Measurements from ENCODE around the gene ADCY9. TPM values are rescaled to one million over a fixed set of nuclear protein-coding genes. Genes with fewer than 3 reads are reported as not detected.
"Not testable (repeated sequence)": the region's sequence is repeated elsewhere in the genome, so short reads cannot be mapped to it uniquely, and the experiment has no call there.

Gene ADCY9
- total and polyA plus RNA-seq, 2 experiments from 2014 or later = 2.2 to 18.3 TPM

- 0 out of 2 replicates have a peak overlapping the region, but pooled peaks have one; percentile 32 for H2AFZ ChIP-seq
- no peak overlapping the region for H3K27ac Mint-ChIP-seq
- H3K27me3 Mint-ChIP-seq (ENCODE audit: insufficient read depth, low read depth, poor library complexity) = peaks cover under 1% of the 10 kb centered on the region
- no peaks in the 10 kb centered on the region for H3K27me3 ChIP-seq (ENCODE audit: insufficient read depth)
- H3K4me3 Mint-ChIP-seq = no peak overlapping the region
- no peaks in the 10 kb centered on the region for H3K36me3 ChIP-seq (ENCODE audit: insufficient read depth)
- H4K20me1 ChIP-seq (replicated peaks; ENCODE audit: insufficient read depth) = no peaks in the 10 kb centered on the region
- H3K9me2 ChIP-seq (ENCODE audit: insufficient read depth) = no peaks in the 10 kb centered on the region
- H3K4me3 ChIP-seq = no peak overlapping the region
- no peak for ATAC-seq
- H3K4me2 ChIP-seq = no peak overlapping the region
- no peaks in the 10 kb centered on the region for H3K79me2 ChIP-seq (replicated peaks; ENCODE audit: insufficient read depth)
- H3K27ac ChIP-seq (ENCODE audit: low read depth) = no peak overlapping the region
- no peak for TF ChIP-seq CTCF (conservative IDR thresholded peaks at IDR 0.05; ENCODE audit: low read depth in 2 of 2)
- TF ChIP-seq EZH2 (IDR thresholded peaks at IDR 0.05; ENCODE audit: low read depth, unreplicated experiment) = no peak
- no peak for TF ChIP-seq JUNB (IDR thresholded peaks at IDR 0.05; ENCODE audit: unreplicated experiment)
- no peak for TF ChIP-seq CREB1 (CRISPR knock-in tag; IDR thresholded peaks at IDR 0.05; ENCODE audit: low read depth)
- TF ChIP-seq ZNF331 (CRISPR knock-in tag; IDR thresholded peaks at IDR 0.05; ENCODE audit: low read depth) = no peak
- TF ChIP-seq ETS1 (IDR thresholded peaks at IDR 0.05) = no peak
- TF ChIP-seq, protein P1, sequence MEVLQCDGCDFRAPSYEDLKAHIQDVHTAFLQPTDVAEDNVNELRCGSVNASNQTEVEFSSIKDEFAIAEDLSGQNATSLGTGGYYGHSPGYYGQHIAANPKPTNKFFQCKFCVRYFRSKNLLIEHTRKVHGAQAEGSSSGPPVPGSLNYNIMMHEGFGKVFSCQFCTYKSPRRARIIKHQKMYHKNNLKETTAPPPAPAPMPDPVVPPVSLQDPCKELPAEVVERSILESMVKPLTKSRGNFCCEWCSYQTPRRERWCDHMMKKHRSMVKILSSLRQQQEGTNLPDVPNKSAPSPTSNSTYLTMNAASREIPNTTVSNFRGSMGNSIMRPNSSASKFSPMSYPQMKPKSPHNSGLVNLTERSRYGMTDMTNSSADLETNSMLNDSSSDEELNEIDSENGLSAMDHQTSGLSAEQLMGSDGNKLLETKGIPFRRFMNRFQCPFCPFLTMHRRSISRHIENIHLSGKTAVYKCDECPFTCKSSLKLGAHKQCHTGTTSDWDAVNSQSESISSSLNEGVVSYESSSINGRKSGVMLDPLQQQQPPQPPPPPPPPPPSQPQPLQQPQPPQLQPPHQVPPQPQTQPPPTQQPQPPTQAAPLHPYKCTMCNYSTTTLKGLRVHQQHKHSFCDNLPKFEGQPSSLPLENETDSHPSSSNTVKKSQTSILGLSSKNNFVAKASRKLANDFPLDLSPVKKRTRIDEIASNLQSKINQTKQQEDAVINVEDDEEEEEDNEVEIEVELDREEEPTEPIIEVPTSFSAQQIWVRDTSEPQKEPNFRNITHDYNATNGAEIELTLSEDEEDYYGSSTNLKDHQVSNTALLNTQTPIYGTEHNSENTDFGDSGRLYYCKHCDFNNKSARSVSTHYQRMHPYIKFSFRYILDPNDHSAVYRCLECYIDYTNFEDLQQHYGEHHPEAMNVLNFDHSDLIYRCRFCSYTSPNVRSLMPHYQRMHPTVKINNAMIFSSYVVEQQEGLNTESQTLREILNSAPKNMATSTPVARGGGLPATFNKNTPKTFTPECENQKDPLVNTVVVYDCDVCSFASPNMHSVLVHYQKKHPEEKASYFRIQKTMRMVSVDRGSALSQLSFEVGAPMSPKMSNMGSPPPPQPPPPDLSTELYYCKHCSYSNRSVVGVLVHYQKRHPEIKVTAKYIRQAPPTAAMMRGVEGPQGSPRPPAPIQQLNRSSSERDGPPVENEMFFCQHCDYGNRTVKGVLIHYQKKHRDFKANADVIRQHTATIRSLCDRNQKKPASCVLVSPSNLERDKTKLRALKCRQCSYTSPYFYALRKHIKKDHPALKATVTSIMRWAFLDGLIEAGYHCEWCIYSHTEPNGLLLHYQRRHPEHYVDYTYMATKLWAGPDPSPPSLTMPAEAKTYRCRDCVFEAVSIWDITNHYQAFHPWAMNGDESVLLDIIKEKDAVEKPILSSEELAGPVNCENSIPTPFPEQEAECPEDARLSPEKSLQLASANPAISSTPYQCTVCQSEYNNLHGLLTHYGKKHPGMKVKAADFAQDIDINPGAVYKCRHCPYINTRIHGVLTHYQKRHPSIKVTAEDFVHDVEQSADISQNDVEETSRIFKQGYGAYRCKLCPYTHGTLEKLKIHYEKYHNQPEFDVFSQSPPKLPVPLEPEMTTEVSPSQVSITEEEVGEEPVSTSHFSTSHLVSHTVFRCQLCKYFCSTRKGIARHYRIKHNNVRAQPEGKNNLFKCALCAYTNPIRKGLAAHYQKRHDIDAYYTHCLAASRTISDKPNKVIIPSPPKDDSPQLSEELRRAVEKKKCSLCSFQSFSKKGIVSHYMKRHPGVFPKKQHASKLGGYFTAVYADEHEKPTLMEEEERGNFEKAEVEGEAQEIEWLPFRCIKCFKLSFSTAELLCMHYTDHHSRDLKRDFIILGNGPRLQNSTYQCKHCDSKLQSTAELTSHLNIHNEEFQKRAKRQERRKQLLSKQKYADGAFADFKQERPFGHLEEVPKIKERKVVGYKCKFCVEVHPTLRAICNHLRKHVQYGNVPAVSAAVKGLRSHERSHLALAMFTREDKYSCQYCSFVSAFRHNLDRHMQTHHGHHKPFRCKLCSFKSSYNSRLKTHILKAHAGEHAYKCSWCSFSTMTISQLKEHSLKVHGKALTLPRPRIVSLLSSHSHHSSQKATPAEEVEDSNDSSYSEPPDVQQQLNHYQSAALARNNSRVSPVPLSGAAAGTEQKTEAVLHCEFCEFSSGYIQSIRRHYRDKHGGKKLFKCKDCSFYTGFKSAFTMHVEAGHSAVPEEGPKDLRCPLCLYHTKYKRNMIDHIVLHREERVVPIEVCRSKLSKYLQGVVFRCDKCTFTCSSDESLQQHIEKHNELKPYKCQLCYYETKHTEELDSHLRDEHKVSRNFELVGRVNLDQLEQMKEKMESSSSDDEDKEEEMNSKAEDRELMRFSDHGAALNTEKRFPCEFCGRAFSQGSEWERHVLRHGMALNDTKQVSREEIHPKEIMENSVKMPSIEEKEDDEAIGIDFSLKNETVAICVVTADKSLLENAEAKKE (CRISPR knock-in tag; IDR thresholded peaks at IDR 0.05) = no peak
- no peak for TF ChIP-seq NANOG (IDR thresholded peaks at IDR 0.05; ENCODE audit: borderline replicate concordance)
- no peak for TF ChIP-seq EZH2phosphoT487 (IDR thresholded peaks at IDR 0.05; ENCODE audit: unreplicated experiment)
- TF ChIP-seq ZNF114 (CRISPR knock-in tag; IDR thresholded peaks at IDR 0.05) = no peak
- H3K36me3 Mint-ChIP-seq (ENCODE audit: low read depth) = no peaks in the 10 kb centered on the region
- H3K4me1 Mint-ChIP-seq = peaks cover 4% of the 10 kb centered on the region; the same call in 2 of the 3 replicates
- H3F3A ChIP-seq (replicated peaks; ENCODE audit: low read depth) = 0 out of 2 replicates have a peak, but pooled peaks cover 7% of the 10 kb centered on the region
- H3K9me3 Mint-ChIP-seq = no peaks in the 10 kb centered on the region
- H3K4me1 ChIP-seq (ENCODE audit: insufficient read depth) = peaks cover 2% of the 10 kb centered on the region
- DNase-seq (ENCODE audit: low spot score) = no peak
Measured at GRCh38 chr16:3951861-3952736, 164.1 kb downstream of the ADCY9 start.

GRCh38 chr16:3951380-3951779 lies 164.9 kb downstream of the ADCY9 start:
- not testable (repeated sequence) for H3K27me3 Mint-ChIP-seq (ENCODE audit: insufficient read depth, low read depth, poor library complexity); H3K9me2 ChIP-seq (ENCODE audit: insufficient read depth); H3K4me3 Mint-ChIP-seq; DNase-seq (ENCODE audit: low spot score); H3K27ac ChIP-seq (ENCODE audit: low read depth); H3K4me1 ChIP-seq (ENCODE audit: insufficient read depth); H3K27me3 ChIP-seq (ENCODE audit: insufficient read depth); H3K36me3 Mint-ChIP-seq (ENCODE audit: low read depth); ATAC-seq; H3K4me3 ChIP-seq; H3K4me2 ChIP-seq; H3K79me2 ChIP-seq (replicated peaks; ENCODE audit: insufficient read depth); H3K4me1 Mint-ChIP-seq; H4K20me1 ChIP-seq (replicated peaks; ENCODE audit: insufficient read depth); H3F3A ChIP-seq (replicated peaks; ENCODE audit: low read depth); H3K9me3 Mint-ChIP-seq; H2AFZ ChIP-seq; H3K27ac Mint-ChIP-seq; H3K36me3 ChIP-seq (ENCODE audit: insufficient read depth)

Data from GM23338 (cell line).